Measurements from ENCODE around the gene COG5.

The COG5 gene

GRCh38 chr7:107461938-107462533, 101.7 kb downstream of the COG5 start:
- DNase-seq (ENCODE audit: extremely low read depth, insufficient read length), result no peak
- Histone ChIP-seq H3K4me3 (replicated peaks; ENCODE audit: low read depth, low read length) (no peak overlapping the region), H3K27me3 (replicated peaks; ENCODE audit: control insufficient read depth, insufficient read depth, low read length) (no peaks in the 10 kb centered on the region), H3K36me3 (ENCODE audit: control insufficient read depth, insufficient read depth, low read length) (no peaks in the 10 kb centered on the region)
- TF ChIP-seq CTCF (IDR thresholded peaks at IDR 0.05; ENCODE audit: insufficient read depth, low read length, poor library complexity, severe bottlenecking), result no peak

- DNase-seq (ENCODE audit: extremely low read depth, insufficient read length), result no peak
- H3K27me3 ChIP-seq (replicated peaks; ENCODE audit: control insufficient read depth, insufficient read depth, low read length), result no peaks in the 10 kb centered on the region
- H3K36me3 ChIP-seq (ENCODE audit: control insufficient read depth, insufficient read depth, low read length), result no peaks in the 10 kb centered on the region
- H3K4me3 ChIP-seq (replicated peaks; ENCODE audit: low read depth, low read length), result no peak overlapping the region
- TF ChIP-seq CTCF (IDR thresholded peaks at IDR 0.05; ENCODE audit: insufficient read depth, low read length, poor library complexity, severe bottlenecking), result no peak
Observed at GRCh38 chr7:107453388-107453787, 110.3 kb downstream of the COG5 start.

- H3K36me3 ChIP-seq (ENCODE audit: control insufficient read depth, insufficient read depth, low read length), result no peaks in the 10 kb centered on the region
- no peak for DNase-seq (ENCODE audit: extremely low read depth, insufficient read length)
- H3K4me3 ChIP-seq (replicated peaks; ENCODE audit: low read depth, low read length), result no peak overlapping the region
- no peak for TF ChIP-seq CTCF (IDR thresholded peaks at IDR 0.05; ENCODE audit: insufficient read depth, low read length, poor library complexity, severe bottlenecking)
- H3K27me3 ChIP-seq (replicated peaks; ENCODE audit: control insufficient read depth, insufficient read depth, low read length), result no peaks in the 10 kb centered on the region
Observed at GRCh38 chr7:107450970-107451369, 112.8 kb downstream of the COG5 start.

- Histone ChIP-seq H3K4me3 (replicated peaks; ENCODE audit: low read depth, low read length) (no peak overlapping the region), H3K36me3 (ENCODE audit: control insufficient read depth, insufficient read depth, low read length) (no peaks in the 10 kb centered on the region), H3K27me3 (replicated peaks; ENCODE audit: control insufficient read depth, insufficient read depth, low read length) (no peaks in the 10 kb centered on the region)
- TF ChIP-seq CTCF (IDR thresholded peaks at IDR 0.05; ENCODE audit: insufficient read depth, low read length, poor library complexity, severe bottlenecking), result no peak
- DNase-seq (ENCODE audit: extremely low read depth, insufficient read length), result no peak
Observed at GRCh38 chr7:107446988-107447387, 116.7 kb downstream of the COG5 start.

GRCh38 chr7:107446531-107446930, 117.2 kb downstream of the COG5 start:
- no peaks in the 10 kb centered on the region for H3K36me3 ChIP-seq (ENCODE audit: control insufficient read depth, insufficient read depth, low read length)
- TF ChIP-seq CTCF (IDR thresholded peaks at IDR 0.05; ENCODE audit: insufficient read depth, low read length, poor library complexity, severe bottlenecking), result no peak
- no peak for DNase-seq (ENCODE audit: extremely low read depth, insufficient read length)
- no peak overlapping the region for H3K4me3 ChIP-seq (replicated peaks; ENCODE audit: low read depth, low read length)
- H3K27me3 ChIP-seq (replicated peaks; ENCODE audit: control insufficient read depth, insufficient read depth, low read length), result no peaks in the 10 kb centered on the region

- Histone ChIP-seq H3K27me3 (replicated peaks; ENCODE audit: control insufficient read depth, insufficient read depth, low read length) (no peaks in the 10 kb centered on the region), H3K4me3 (replicated peaks; ENCODE audit: low read depth, low read length) (no peak overlapping the region), H3K36me3 (ENCODE audit: control insufficient read depth, insufficient read depth, low read length) (no peaks in the 10 kb centered on the region)
- TF ChIP-seq CTCF (IDR thresholded peaks at IDR 0.05; ENCODE audit: insufficient read depth, low read length, poor library complexity, severe bottlenecking), result no peak
- DNase-seq (ENCODE audit: extremely low read depth, insufficient read length), result no peak
Observed at GRCh38 chr7:107442678-107443077, 121.0 kb downstream of the COG5 start.
